Measurements from ENCODE around the gene SH3BGRL2. TPM values are rescaled to one million over a fixed set of nuclear protein-coding genes. Genes with fewer than 3 reads are reported as not detected.
"Not testable (repeated sequence)": the region's sequence is repeated elsewhere in the genome, so short reads cannot be mapped to it uniquely, and the experiment has no call there.

The SH3BGRL2 gene
- total RNA-seq, 1 experiment from 2014 or later = 46.1 TPM

DNA sequence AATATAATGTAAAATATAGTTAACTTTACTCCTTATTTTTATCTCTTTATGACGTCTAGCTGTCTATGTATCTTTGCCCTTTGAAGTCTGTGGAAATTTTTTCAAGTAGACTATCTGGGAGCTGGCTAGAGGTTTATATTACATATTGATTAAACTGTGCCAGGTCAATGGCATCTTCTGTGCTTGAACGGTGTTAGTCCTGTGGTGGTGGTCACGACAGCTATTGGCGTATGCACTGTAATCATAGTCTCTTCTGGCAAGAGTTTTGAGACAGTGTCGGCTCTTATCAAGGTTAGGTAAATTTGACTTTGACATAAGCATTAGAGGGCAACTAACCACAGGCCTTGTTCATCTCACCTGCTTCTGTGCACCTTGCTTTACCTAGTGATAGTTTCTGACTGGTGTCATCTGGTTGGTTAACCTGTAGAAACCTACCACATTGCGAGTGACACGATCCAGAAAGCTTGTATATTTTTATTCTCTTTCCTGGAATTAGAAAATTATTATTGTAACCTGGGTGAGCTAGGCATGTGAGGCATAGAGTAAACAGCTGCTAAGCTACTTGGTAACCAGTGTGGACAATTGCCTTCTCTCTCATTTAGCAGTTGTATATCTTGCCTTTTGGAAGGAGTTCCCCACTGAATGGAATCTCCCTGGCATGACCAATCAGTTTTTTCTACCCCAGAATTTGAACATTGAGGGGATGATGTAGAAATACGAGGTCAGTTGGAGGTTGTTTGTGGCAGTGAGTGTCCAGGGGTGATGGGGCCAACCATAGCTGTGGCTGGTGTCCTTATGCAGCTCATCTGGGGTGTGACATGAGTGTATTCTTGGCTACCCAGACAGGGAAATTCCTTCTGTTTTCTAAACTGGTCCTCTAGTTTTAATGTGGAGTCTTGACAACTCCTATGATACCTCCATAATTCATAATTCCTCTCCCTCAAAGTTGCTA is 45.9 kb downstream of the SH3BGRL2 start:
- TF ChIP-seq, protein P1, sequence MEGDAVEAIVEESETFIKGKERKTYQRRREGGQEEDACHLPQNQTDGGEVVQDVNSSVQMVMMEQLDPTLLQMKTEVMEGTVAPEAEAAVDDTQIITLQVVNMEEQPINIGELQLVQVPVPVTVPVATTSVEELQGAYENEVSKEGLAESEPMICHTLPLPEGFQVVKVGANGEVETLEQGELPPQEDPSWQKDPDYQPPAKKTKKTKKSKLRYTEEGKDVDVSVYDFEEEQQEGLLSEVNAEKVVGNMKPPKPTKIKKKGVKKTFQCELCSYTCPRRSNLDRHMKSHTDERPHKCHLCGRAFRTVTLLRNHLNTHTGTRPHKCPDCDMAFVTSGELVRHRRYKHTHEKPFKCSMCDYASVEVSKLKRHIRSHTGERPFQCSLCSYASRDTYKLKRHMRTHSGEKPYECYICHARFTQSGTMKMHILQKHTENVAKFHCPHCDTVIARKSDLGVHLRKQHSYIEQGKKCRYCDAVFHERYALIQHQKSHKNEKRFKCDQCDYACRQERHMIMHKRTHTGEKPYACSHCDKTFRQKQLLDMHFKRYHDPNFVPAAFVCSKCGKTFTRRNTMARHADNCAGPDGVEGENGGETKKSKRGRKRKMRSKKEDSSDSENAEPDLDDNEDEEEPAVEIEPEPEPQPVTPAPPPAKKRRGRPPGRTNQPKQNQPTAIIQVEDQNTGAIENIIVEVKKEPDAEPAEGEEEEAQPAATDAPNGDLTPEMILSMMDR (IDR thresholded peaks at IDR 0.05; ENCODE audit: unreplicated experiment) = no peak
- Mint-ChIP-seq H3K27ac (ENCODE audit: unreplicated experiment) (peak overlapping the region; percentile 76), H3K9me3 (ENCODE audit: low read depth, unreplicated experiment) (no peaks in the 10 kb centered on the region), H3K27me3 (ENCODE audit: unreplicated experiment) (no peaks in the 10 kb centered on the region), H3K4me3 (ENCODE audit: low read depth, unreplicated experiment) (peak overlapping the region; percentile 17), H3K4me1 (ENCODE audit: low read depth, unreplicated experiment) (peaks cover 61% of the 10 kb centered on the region), H3K36me3 (ENCODE audit: insufficient read depth, unreplicated experiment) (peaks cover 12% of the 10 kb centered on the region)
- DNase-seq = no peak
- CTCF ChIA-PET = interaction anchor here (1.0 to 1.2 kb wide), 3 partner anchors 46 to 191 kb away, joined by 3 to 5 read pairs (median 4); partner anchors contain the start of gene SH3BGRL2
- BruUV-seq (replicated peaks) = no TSS peak
- intact Hi-C loops (cut with micrococcal nuclease; ENCODE audit: unreplicated experiment) = loop anchor here (10.0 kb wide), 2 partner anchors 442 to 602 kb away; partner anchors contain the start of genes HMGN3 and PHIP

DNA sequence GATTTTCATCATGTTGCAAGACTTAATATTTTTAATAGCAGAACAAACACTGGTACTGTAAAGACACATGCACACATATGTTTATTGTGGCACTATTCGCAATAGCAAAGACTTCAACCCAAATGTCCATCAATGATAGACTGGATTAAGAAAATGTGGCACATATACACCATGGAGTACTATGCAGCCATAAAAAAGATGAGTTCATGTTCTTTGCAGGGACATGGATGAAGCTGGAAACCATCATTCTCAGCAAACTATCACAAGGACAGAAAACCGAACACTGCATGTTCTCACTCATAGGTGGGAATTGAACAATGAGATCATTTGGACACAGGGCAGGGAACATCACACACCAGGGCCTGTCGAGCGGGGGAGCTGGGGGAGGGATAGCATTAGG is 51.6 kb downstream of the SH3BGRL2 start:
- H3K27me3 Mint-ChIP-seq (ENCODE audit: unreplicated experiment); H3K9me3 Mint-ChIP-seq (ENCODE audit: low read depth, unreplicated experiment); H3K36me3 Mint-ChIP-seq (ENCODE audit: insufficient read depth, unreplicated experiment); H3K4me3 Mint-ChIP-seq (ENCODE audit: low read depth, unreplicated experiment); BruUV-seq (replicated peaks); intact Hi-C loops (cut with micrococcal nuclease; ENCODE audit: unreplicated experiment); CTCF ChIA-PET; H3K27ac Mint-ChIP-seq (ENCODE audit: unreplicated experiment); DNase-seq: not testable (repeated sequence)
- H3K4me1 Mint-ChIP-seq (ENCODE audit: low read depth, unreplicated experiment) = peaks cover 44% of the 10 kb centered on the region

DNA sequence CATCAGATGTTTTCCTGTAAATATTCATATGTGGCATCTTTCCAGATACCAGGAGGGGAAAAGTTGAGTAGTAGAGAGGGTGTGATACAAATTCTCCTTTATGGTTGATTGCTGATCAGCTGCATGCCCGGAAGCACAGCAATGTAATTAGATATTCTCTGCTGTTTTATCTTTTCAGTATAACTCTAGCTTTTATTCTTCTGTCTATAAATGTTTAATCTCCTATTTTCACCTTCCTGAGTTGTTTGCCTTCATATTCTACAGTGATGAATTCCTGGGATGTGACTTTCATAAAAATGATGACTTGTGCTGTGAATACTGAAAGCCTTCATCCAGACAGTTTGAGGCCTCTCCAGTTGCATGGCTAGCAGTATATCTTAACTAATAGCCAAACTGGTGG is 53.7 kb downstream of the SH3BGRL2 start:
- H3K9me3 Mint-ChIP-seq (ENCODE audit: low read depth, unreplicated experiment) = no peaks in the 10 kb centered on the region
- no TSS peak for BruUV-seq (replicated peaks)
- DNase-seq = no peak
- CTCF ChIA-PET = no interaction called here
- TF ChIP-seq, protein P1 (IDR thresholded peaks at IDR 0.05; ENCODE audit: unreplicated experiment) = no peak
- no peaks in the 10 kb centered on the region for H3K36me3 Mint-ChIP-seq (ENCODE audit: insufficient read depth, unreplicated experiment)
- peaks cover 40% of the 10 kb centered on the region for H3K4me1 Mint-ChIP-seq (ENCODE audit: low read depth, unreplicated experiment)
- intact Hi-C loops (cut with micrococcal nuclease; ENCODE audit: unreplicated experiment) = no loop called here
- H3K27me3 Mint-ChIP-seq (ENCODE audit: unreplicated experiment) = no peaks in the 10 kb centered on the region
- H3K27ac Mint-ChIP-seq (ENCODE audit: unreplicated experiment) = no peak overlapping the region
- H3K4me3 Mint-ChIP-seq (ENCODE audit: low read depth, unreplicated experiment) = no peak overlapping the region

DNA sequence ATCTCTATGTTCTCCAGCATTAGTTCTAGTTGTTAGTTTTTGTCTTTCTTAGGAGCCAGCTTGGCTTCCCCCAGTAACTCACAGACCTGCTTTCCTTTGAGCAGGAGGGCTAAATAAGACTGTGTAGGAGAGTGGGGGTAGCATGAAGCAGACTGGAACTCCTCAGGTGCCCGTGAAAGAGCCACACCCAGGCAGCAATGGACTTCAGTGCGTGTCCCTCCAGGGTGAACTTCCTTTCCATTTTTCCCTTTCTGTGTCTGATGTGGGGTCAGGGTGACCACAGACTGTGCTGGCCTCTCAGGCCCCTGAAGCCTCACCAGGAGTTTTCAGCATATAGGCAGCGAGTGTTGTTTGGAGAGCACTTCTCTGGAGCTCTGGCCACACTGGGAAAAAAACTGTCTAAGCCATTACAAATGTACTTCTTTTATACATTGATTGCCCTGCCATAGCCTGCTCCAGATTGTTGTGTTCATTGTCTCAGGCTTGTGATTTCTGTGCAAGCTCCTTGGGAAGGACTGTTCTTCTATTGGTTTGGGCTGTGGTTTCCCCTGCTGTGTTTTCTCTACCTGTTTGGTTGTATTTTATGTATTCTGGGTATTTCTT is 55.7 kb downstream of the SH3BGRL2 start:
- intact Hi-C loops (cut with micrococcal nuclease; ENCODE audit: unreplicated experiment) = no loop called here

More for the DNA sequence above, 55.7 kb downstream of the SH3BGRL2 start:
- H3K4me1 Mint-ChIP-seq (ENCODE audit: low read depth, unreplicated experiment) = peaks cover 40% of the 10 kb centered on the region
- H3K36me3 Mint-ChIP-seq (ENCODE audit: insufficient read depth, unreplicated experiment) = no peaks in the 10 kb centered on the region
- no peak for DNase-seq
- TF ChIP-seq, protein P1 (IDR thresholded peaks at IDR 0.05; ENCODE audit: unreplicated experiment) = no peak
- no peaks in the 10 kb centered on the region for H3K27me3 Mint-ChIP-seq (ENCODE audit: unreplicated experiment)
- H3K9me3 Mint-ChIP-seq (ENCODE audit: low read depth, unreplicated experiment) = no peaks in the 10 kb centered on the region
- H3K27ac Mint-ChIP-seq (ENCODE audit: unreplicated experiment) = peak overlapping the region; percentile 47
- no peak overlapping the region for H3K4me3 Mint-ChIP-seq (ENCODE audit: low read depth, unreplicated experiment)
- no TSS peak for BruUV-seq (replicated peaks)
- CTCF ChIA-PET = interaction anchor here (1.1 kb wide), 1 partner anchor 14 kb away, joined by 8 read pairs; no protein-coding TSS in a partner anchor
